CD14-positive monocyte (primary cell): Measurements from ENCODE around the gene SLC6A15. TPM values are rescaled to one million over a fixed set of nuclear protein-coding genes. Genes with fewer than 3 reads are reported as not detected.

Experiments used
- DNase-seq, 3 donors: peaks; one replicate each; pipeline ENCODE4 v3.0.0-alpha.2; 2011 to 2022
- H2AFZ ChIP-seq: 2 replicates; pipeline ENCODE4 v1.6.0; 2012; ENCODE audit warnings: mild to moderate bottlenecking, low read depth, low read length, inconsistent platforms; ENCODE audit not compliant: insufficient read depth, poor library complexity, severe bottlenecking
- H3K27ac ChIP-seq, 2 donors: 1 replicate in 1 of 2; 2 replicates in 1 of 2; pipeline ENCODE4 v1.5.1; 2012 to 2013; ENCODE audit warnings: low read length in 2 of 2, control low read depth in 1 of 2, inconsistent platforms in 1 of 2, low read depth in 1 of 2, mild to moderate bottlenecking in 1 of 2
- H3K27me3 ChIP-seq, 2 donors: one replicate each; pipeline versions ENCODE4 v1.6.0 to v1.6.1; 2011 to 2013; ENCODE audit warnings: low read length in 2 of 2; ENCODE audit not compliant: control insufficient read depth in 2 of 2, insufficient read depth in 2 of 2
- H3K36me3 ChIP-seq, 2 donors: replicated peaks in 1 of 2; 1 replicate in 1 of 2; 2 replicates in 1 of 2; pipeline versions ENCODE4 v1.5.1 to v1.6.1; 2012 to 2013; ENCODE audit warnings: low read length in 2 of 2, control low read depth in 1 of 2, inconsistent platforms in 1 of 2, mild to moderate bottlenecking in 1 of 2; ENCODE audit not compliant: insufficient read depth in 2 of 2, control insufficient read depth in 1 of 2
- H3K4me1 ChIP-seq, 2 donors: 1 replicate in 1 of 2; 2 replicates in 1 of 2; pipeline versions ENCODE4 v1.5.1 to v1.6.1; 2012 to 2013; ENCODE audit warnings: low read length in 2 of 2, control low read depth in 1 of 2, inconsistent platforms in 1 of 2, mild to moderate bottlenecking in 1 of 2, moderate library complexity in 1 of 2; ENCODE audit not compliant: insufficient read depth in 2 of 2, control insufficient read depth in 1 of 2
- H3K4me2 ChIP-seq: replicated peaks from 2 replicates; pipeline ENCODE3; 2012; ENCODE audit warnings: low read length, moderate library complexity, mild to moderate bottlenecking; ENCODE audit not compliant: poor library complexity, severe bottlenecking; ENCODE audit errors: extremely low read depth
- H3K4me3 ChIP-seq, 3 experiments: fragments of 200-600 bp in 1 of 3; sonication (generic) in 1 of 3; replicated peaks in 1 of 3; 1 replicate in 2 of 3; 2 replicates in 1 of 3; pipeline ENCODE4 v1.5.1; 2011 to 2013; ENCODE audit warnings: low read length in 3 of 3, mild to moderate bottlenecking in 3 of 3, control low read depth in 2 of 3, low read depth in 2 of 3, inconsistent platforms in 1 of 3, moderate library complexity in 1 of 3
- H3K79me2 ChIP-seq: 2 replicates; pipeline ENCODE4 v1.6.0; 2012; ENCODE audit warnings: mild to moderate bottlenecking, control low read depth, inconsistent platforms, low read length, moderate library complexity; ENCODE audit not compliant: insufficient read depth
- H3K9ac ChIP-seq: 2 replicates; pipeline ENCODE4 v1.6.0; 2017; ENCODE audit warnings: low read length, mild to moderate bottlenecking; ENCODE audit not compliant: insufficient read depth, poor library complexity, severe bottlenecking
- H3K9me3 ChIP-seq, 2 donors: replicated peaks in 1 of 2; 1 replicate in 1 of 2; 2 replicates in 1 of 2; pipeline versions ENCODE4 v1.5.1 to v1.6.1; 2012 to 2013; ENCODE audit warnings: low read length in 2 of 2, control low read depth in 1 of 2; ENCODE audit not compliant: control insufficient read depth in 1 of 2, insufficient read depth in 1 of 2
- H4K20me1 ChIP-seq: 2 replicates; pipeline ENCODE4 v1.6.0; 2012; ENCODE audit warnings: mild to moderate bottlenecking, low read length, control low read depth, moderate library complexity; ENCODE audit not compliant: insufficient read depth
- H3K27ac Mint-ChIP-seq, 7 donors: one replicate each; pipeline ENCODE4 v1.8.0; 2020; ENCODE audit warnings: mild to moderate bottlenecking in 7 of 7, mixed read lengths in 7 of 7, moderate library complexity in 6 of 7, inconsistent platforms in 2 of 7
- H3K27me3 Mint-ChIP-seq, 3 donors: one replicate each; pipeline ENCODE4 v1.8.0; 2021 to 2022; ENCODE audit warnings: low read depth in 3 of 3, mild to moderate bottlenecking in 3 of 3, mixed read lengths in 3 of 3, moderate library complexity in 3 of 3, inconsistent platforms in 1 of 3
- H3K36me3 Mint-ChIP-seq, 2 donors: one replicate each; pipeline ENCODE4 v1.8.0; 2020; ENCODE audit warnings: mixed read lengths in 2 of 2, inconsistent platforms in 1 of 2, mild to moderate bottlenecking in 1 of 2
- H3K4me1 Mint-ChIP-seq: one replicate; pipeline ENCODE4 v1.8.0; 2020; ENCODE audit warnings: mild to moderate bottlenecking, mixed read lengths
- H3K4me3 Mint-ChIP-seq, 2 donors: one replicate each; pipeline ENCODE4 v1.8.0; 2020; ENCODE audit warnings: mild to moderate bottlenecking in 2 of 2, mixed read lengths in 2 of 2, moderate library complexity in 1 of 2
- H3K9me3 Mint-ChIP-seq, 7 donors: one replicate each; pipeline ENCODE4 v1.8.0; 2020 to 2022; ENCODE audit warnings: mixed read lengths in 7 of 7, mild to moderate bottlenecking in 6 of 7, moderate library complexity in 6 of 7, inconsistent platforms in 2 of 7
- WGBS: methylation state at CpG from one replicate; pipeline ENCODE4 v1.1.5; 2013; ENCODE audit warnings: missing lambda C conversion rate; ENCODE audit not compliant: insufficient coverage; 5-methylcytosine and 5-hydroxymethylcytosine counted together
- intact Hi-C, 2 donors: fragments of 100-400 bp; cut with micrococcal nuclease; formaldehyde crosslinking; loops; one replicate each; pipeline versions ENCODE4 v1.15.0 to v1.15.1; 2023
- polyA plus RNA-seq, 3 donors: library from polyadenylated mRNA; depleted of rRNA in 1 of 3; unstranded in 2 of 3; stranded (reverse) in 1 of 3; fragments of 300-500 nt in 2 of 3; fragments of >200 nt in 1 of 3; fragmentation: Illumina TruSeq in 2 of 3; gene quantifications; 1 replicate in 2 of 3; 2 replicates in 1 of 3; pipeline ENCODE4 v1.2.3, GENCODE V29; 2012 to 2021
- TF ChIP-seq, protein P1 (sequence below): fragments of 200-600 bp; IDR thresholded peaks from one replicate; pipeline ENCODE4 v1.8.0; 2022; ENCODE audit warnings: antibody characterized with exemption, mild to moderate bottlenecking

The SLC6A15 gene
- polyA plus RNA-seq, 3 donors, result not detected

DNA sequence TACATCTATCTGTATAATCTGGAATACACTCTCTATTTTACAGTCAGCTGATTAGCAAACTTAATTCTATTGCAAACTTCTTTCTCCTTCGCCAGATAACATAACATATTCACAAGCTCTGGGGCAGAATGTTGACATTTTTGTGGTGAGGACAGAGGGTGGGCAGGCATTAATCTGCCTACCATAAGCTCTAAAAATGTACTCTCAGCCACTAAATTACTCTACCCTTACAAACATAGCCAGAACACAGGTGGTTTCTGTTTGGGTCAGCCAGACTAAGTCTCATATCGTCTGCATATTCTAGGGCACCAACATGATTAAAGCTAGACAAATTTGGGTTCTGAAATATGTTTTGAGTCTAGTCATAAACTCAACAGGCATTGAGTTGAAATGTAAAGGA is 90.1 kb downstream of the SLC6A15 start:
- Histone ChIP-seq H3K4me3 (no peak overlapping the region), H2AFZ (no peak overlapping the region), H4K20me1 (no peaks in the 10 kb centered on the region), H3K27me3 (no peaks in the 10 kb centered on the region), H3K9me3 (no peaks in the 10 kb centered on the region), H3K4me2 (no peak overlapping the region), H3K36me3 (no peaks in the 10 kb centered on the region), H3K4me1 (no peaks in the 10 kb centered on the region), H3K27ac (no peak overlapping the region), H3K9ac (no peak overlapping the region), H3K79me2 (no peaks in the 10 kb centered on the region)
- peaks cover 0 to 2% (median 0%) of the 10 kb centered on the region in 7 donors for H3K9me3 Mint-ChIP-seq
- no peak for DNase-seq
- no peak overlapping the region for H3K27ac Mint-ChIP-seq
- TF ChIP-seq, protein P1, sequence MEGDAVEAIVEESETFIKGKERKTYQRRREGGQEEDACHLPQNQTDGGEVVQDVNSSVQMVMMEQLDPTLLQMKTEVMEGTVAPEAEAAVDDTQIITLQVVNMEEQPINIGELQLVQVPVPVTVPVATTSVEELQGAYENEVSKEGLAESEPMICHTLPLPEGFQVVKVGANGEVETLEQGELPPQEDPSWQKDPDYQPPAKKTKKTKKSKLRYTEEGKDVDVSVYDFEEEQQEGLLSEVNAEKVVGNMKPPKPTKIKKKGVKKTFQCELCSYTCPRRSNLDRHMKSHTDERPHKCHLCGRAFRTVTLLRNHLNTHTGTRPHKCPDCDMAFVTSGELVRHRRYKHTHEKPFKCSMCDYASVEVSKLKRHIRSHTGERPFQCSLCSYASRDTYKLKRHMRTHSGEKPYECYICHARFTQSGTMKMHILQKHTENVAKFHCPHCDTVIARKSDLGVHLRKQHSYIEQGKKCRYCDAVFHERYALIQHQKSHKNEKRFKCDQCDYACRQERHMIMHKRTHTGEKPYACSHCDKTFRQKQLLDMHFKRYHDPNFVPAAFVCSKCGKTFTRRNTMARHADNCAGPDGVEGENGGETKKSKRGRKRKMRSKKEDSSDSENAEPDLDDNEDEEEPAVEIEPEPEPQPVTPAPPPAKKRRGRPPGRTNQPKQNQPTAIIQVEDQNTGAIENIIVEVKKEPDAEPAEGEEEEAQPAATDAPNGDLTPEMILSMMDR, result no peak
- no peaks in the 10 kb centered on the region for H3K36me3 Mint-ChIP-seq
- H3K4me1 Mint-ChIP-seq, result no peaks in the 10 kb centered on the region
- no peak overlapping the region for H3K4me3 Mint-ChIP-seq
- no CpG with 5 or more reads among the region's 2 CpGs for WGBS
- intact Hi-C loops, result no loop called here
- peaks cover 0 to 1% (median 0%) of the 10 kb centered on the region in 3 donors for H3K27me3 Mint-ChIP-seq

DNA sequence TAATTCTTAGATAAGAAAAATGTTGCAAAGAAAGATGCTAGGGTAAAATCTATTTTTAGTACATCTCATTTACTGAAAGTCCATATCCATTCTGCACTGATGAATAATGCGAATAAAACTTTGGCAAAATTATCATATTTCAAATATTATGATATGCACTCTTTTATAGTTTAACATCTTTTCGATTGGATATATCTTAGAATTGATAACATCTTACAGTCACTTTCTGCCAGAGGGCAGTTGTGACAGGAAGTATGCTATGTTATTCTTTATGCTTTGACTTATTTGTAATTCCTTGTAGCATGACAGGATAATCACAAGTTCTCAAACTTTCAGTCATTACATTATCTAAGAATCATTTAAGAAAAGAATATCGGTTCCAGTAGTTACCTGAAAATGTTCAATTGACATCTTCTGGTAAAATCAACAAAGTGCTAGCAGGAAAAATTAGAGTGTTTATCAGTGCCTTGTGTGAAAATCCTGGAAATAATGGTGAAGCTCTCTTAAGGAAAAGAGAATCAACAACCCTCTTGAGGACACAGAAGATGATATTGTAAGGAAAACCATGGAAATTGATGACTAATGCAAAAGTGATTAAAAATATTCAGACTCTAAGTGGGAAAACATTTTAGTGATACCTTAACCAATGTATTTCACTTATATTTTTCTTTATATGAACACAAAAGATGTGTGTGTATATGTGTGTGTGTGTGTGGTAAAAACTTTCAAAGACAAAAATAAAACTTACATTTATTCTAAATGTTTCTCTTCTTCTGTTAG is 95.5 kb downstream of the SLC6A15 start:
- no peaks in the 10 kb centered on the region for H3K79me2 ChIP-seq
- no peaks in the 10 kb centered on the region for H3K9me3 ChIP-seq
- H3K4me3 Mint-ChIP-seq, result no peak overlapping the region
- H3K27me3 Mint-ChIP-seq, result peaks cover 0 to 2% (median 0%) of the 10 kb centered on the region in 3 donors
- H3K4me1 Mint-ChIP-seq, result no peaks in the 10 kb centered on the region
- no peaks in the 10 kb centered on the region for H3K27me3 ChIP-seq
- no peak overlapping the region for H3K4me3 ChIP-seq
- H3K4me2 ChIP-seq, result no peak overlapping the region
- intact Hi-C loops, result no loop called here
- H3K9me3 Mint-ChIP-seq, result peaks cover 0 to 2% (median 0%) of the 10 kb centered on the region in 7 donors
- TF ChIP-seq, protein P1, result no peak
- no peak overlapping the region for H3K27ac ChIP-seq
- no peak for DNase-seq
- WGBS, result no CpG with 5 or more reads among the region's 3 CpGs
- no peaks in the 10 kb centered on the region for H3K4me1 ChIP-seq
- H2AFZ ChIP-seq, result no peak overlapping the region
- H3K36me3 ChIP-seq, result no peaks in the 10 kb centered on the region
- no peak overlapping the region for H3K27ac Mint-ChIP-seq
- H4K20me1 ChIP-seq, result no peaks in the 10 kb centered on the region
- no peak overlapping the region for H3K9ac ChIP-seq
- H3K36me3 Mint-ChIP-seq, result no peaks in the 10 kb centered on the region
